ENCODE results near the gene NPL.

DNA sequence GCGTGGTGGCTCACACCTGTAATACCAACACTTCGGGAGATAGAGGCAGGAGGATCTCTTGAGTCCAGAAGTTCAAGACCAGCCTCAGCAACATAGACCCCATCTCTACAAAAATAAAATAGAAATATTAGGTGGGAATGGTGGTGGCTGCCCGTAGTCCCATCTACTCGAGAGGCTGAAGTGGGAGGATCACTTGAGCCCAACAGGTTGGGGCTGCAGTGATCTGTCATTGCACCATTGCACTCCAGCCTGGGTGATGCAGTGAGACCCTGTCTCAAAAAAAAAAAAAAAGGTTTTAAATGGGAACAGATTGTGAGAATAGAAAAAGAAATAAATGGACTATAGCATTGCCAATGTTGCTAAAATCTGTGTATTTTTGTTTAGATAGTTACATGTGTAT, 60.7 kb downstream of the NPL start:
- TF ChIP-seq CTCF (IDR thresholded peaks at IDR 0.05; ENCODE audit: low read depth, low read length), result no peak
- no peak for TF ChIP-seq EZH2phosphoT487 (IDR thresholded peaks at IDR 0.05; ENCODE audit: low read depth)

All from OCI-LY3 (cell line).